ENCODE measurements around the gene RPUSD2.

RPUSD2 gene

DNA sequence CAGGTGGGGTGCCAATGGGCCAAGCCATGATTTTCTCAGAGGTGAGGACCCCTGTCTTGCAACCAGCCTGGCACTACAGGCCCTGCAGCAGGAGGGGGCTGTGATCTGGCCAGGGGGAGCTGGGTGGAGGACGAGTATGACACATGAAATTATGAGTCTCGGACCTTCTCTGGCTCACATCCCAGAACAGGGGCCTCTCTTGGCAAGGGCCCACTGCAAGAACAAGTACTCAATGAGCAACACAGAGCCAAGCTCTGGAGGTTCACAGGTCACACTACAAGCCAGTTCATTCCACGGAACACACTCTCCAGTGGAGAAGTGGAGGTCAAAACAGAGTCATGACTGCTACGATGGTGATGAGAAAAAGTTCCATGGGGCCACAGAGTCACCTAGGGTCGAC is 32.6 kb upstream of the RPUSD2 start:
- TF ChIP-seq CTCF (IDR thresholded peaks at IDR 0.05; ENCODE audit: insufficient read depth, low read length), result no peak
- no peak for TF ChIP-seq GABPA (IDR thresholded peaks at IDR 0.05; ENCODE audit: low read depth)
- no peak for TF ChIP-seq POLR2AphosphoS5 (IDR thresholded peaks at IDR 0.05; ENCODE audit: low read depth)
- TF ChIP-seq, protein P1, sequence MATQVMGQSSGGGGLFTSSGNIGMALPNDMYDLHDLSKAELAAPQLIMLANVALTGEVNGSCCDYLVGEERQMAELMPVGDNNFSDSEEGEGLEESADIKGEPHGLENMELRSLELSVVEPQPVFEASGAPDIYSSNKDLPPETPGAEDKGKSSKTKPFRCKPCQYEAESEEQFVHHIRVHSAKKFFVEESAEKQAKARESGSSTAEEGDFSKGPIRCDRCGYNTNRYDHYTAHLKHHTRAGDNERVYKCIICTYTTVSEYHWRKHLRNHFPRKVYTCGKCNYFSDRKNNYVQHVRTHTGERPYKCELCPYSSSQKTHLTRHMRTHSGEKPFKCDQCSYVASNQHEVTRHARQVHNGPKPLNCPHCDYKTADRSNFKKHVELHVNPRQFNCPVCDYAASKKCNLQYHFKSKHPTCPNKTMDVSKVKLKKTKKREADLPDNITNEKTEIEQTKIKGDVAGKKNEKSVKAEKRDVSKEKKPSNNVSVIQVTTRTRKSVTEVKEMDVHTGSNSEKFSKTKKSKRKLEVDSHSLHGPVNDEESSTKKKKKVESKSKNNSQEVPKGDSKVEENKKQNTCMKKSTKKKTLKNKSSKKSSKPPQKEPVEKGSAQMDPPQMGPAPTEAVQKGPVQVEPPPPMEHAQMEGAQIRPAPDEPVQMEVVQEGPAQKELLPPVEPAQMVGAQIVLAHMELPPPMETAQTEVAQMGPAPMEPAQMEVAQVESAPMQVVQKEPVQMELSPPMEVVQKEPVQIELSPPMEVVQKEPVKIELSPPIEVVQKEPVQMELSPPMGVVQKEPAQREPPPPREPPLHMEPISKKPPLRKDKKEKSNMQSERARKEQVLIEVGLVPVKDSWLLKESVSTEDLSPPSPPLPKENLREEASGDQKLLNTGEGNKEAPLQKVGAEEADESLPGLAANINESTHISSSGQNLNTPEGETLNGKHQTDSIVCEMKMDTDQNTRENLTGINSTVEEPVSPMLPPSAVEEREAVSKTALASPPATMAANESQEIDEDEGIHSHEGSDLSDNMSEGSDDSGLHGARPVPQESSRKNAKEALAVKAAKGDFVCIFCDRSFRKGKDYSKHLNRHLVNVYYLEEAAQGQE (IDR thresholded peaks at IDR 0.05; ENCODE audit: insufficient replicate concordance, low read depth), result no peak
- no peak for TF ChIP-seq SPI1 (IDR thresholded peaks at IDR 0.05; ENCODE audit: borderline replicate concordance, low read depth)
- no peak overlapping the region for H3K4me3 ChIP-seq (replicated peaks; ENCODE audit: insufficient read depth, low read length)
- no peak overlapping the region for H3K27ac ChIP-seq (replicated peaks)
- no peak for DNase-seq (ENCODE audit: low read depth in 1 of 2, low spot score in 1 of 2)
- no peaks in the 10 kb centered on the region for H3K27me3 ChIP-seq (ENCODE audit: insufficient read depth, poor library complexity, severe bottlenecking)

DNA sequence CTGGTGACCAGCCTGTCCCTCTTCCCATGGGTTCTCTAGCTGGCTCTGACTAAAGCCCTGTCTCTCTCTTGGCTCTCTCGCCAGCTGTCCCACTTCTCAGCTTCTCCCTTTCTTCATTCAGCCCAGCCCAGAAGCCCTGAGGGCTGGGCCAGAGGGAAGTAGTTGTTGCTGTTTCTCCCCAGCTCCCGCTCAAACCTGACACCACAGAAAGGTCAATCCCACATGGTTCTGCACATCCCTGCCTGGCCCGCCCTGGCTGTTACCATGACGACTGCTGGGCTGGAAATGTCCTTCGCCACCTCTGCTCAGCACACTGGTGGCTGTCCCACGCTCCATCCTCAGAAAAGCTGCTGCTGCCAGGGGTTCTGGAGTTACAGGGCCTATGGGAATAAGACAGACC is 30.1 kb upstream of the RPUSD2 start:
- Histone ChIP-seq H3K27ac (replicated peaks) (no peak overlapping the region), H3K27me3 (ENCODE audit: insufficient read depth, poor library complexity, severe bottlenecking) (no peaks in the 10 kb centered on the region), H3K4me3 (replicated peaks; ENCODE audit: insufficient read depth, low read length) (no peak overlapping the region)
- DNase-seq (ENCODE audit: low read depth in 1 of 2, low spot score in 1 of 2), result no peak
- TF ChIP-seq, protein P1 (IDR thresholded peaks at IDR 0.05; ENCODE audit: insufficient replicate concordance, low read depth), result no peak
- TF ChIP-seq POLR2AphosphoS5 (IDR thresholded peaks at IDR 0.05; ENCODE audit: low read depth) (no peak), SPI1 (IDR thresholded peaks at IDR 0.05; ENCODE audit: borderline replicate concordance, low read depth) (no peak), CTCF (IDR thresholded peaks at IDR 0.05; ENCODE audit: insufficient read depth, low read length) (no peak), GABPA (IDR thresholded peaks at IDR 0.05; ENCODE audit: low read depth) (no peak)

DNA sequence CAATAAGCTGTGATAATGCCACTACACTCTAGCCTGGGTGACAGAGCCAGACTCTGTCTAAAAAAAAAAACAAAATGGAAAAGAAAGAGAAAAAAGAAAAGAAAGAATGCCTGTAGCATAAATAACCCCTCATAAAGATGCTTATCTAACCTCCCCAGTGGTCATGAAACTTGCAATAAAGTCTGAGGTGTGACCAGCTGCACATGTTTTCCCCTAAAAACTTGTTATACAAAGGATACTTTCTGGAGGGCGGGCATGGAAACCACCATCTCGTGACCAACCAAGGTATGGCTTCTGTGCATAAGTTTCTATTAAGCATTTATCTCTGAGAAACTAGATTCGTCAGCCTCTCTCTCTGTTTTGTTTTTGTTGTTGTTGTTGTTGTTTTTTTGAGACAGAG is 26.0 kb upstream of the RPUSD2 start:
- Histone ChIP-seq H3K27ac (replicated peaks) (no peak overlapping the region), H3K4me3 (replicated peaks; ENCODE audit: insufficient read depth, low read length) (no peak overlapping the region), H3K27me3 (ENCODE audit: insufficient read depth, poor library complexity, severe bottlenecking) (no peaks in the 10 kb centered on the region)
- TF ChIP-seq GABPA (IDR thresholded peaks at IDR 0.05; ENCODE audit: low read depth) (no peak), POLR2AphosphoS5 (IDR thresholded peaks at IDR 0.05; ENCODE audit: low read depth) (no peak), CTCF (IDR thresholded peaks at IDR 0.05; ENCODE audit: insufficient read depth, low read length) (no peak), SPI1 (IDR thresholded peaks at IDR 0.05; ENCODE audit: borderline replicate concordance, low read depth) (no peak)
- TF ChIP-seq, protein P1 (IDR thresholded peaks at IDR 0.05; ENCODE audit: insufficient replicate concordance, low read depth), result no peak
- no peak for DNase-seq (ENCODE audit: low read depth in 1 of 2, low spot score in 1 of 2)
